HG03103 (cell line): Measurements from ENCODE around the gene PTPRF.

Experiments used
- ATAC-seq: cut with Tn5 transposase; IDR thresholded peaks from one replicate; pipeline ENCODE4 v1.9.1; 2021; ENCODE audit warnings: low read depth; ENCODE audit not compliant: unreplicated experiment

The PTPRF gene

DNA sequence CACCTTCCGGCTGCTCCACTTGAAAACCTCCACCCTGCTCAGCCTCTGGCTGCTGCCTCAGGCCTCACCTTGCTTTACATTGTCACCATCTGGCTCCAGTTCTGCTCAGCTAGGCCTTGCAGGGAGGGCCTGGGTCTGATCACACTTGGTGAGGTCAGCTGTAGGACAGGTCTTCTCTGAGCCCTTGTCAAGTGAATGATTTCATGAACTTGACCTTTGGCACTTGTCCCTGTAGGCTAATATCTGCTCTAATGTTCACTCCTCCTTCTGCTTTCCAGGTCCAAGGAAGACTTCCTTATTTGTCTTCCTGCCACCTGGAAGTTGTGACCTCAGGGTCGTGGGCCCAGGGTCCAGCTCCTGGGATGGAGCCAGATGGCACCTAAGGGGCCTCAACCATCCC lies 41.4 kb downstream of the PTPRF start:
- no peak for ATAC-seq

DNA sequence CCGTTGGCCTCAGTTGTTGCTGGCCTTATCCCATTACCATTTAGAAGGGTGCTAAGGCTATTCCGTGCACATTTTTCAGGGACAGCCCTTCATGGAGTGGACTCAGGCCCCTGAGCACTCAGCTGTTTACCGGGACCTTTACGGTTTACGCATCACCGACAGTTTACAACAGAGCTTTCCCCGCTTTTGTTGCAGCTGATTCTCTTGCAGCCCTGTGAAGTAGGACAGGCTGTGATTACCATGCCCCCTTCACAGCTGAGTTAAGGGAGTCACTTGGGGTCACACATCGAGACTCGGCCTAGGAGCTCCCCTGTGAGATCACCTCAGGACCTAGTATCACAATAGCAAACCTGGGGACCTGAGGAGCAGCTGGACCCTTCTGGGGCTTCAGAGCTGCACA lies 41.9 kb downstream of the PTPRF start:
- no peak for ATAC-seq

DNA sequence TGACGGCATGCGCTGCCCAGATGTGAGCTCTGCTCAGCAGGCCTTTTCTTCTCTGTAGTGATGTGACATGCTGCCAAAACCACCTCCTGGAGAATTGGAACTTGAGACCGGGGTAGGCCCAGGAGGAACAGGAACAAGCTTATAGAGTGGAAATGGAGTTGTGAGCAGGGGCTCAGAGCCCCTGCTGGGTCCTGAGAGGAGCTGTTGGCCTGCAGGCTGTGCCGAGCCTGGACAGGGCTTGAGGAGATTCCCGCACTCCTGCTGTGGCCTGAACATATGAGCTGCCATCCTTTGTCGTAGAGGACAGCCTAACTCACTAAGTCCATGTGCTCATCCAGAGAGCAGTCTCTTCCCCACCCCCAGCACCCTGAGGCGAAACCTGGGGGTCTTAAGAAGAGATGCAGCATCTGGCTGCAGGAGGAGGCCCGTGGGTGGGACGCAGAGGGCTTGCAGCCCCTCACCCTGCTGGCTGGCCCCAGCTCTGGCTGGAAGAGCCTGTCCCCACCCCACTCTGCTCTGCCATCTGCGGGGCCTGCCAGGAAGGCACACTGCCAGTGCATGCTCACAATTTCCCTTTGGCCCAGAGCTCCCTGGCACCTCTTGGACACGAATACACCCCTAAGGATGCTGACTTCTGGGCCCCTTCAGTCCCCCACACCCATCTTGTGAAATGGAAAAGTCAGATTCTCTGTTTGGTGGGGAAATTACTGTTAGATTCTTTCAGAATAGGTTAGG lies 42.5 kb downstream of the PTPRF start:
- no peak for ATAC-seq

DNA sequence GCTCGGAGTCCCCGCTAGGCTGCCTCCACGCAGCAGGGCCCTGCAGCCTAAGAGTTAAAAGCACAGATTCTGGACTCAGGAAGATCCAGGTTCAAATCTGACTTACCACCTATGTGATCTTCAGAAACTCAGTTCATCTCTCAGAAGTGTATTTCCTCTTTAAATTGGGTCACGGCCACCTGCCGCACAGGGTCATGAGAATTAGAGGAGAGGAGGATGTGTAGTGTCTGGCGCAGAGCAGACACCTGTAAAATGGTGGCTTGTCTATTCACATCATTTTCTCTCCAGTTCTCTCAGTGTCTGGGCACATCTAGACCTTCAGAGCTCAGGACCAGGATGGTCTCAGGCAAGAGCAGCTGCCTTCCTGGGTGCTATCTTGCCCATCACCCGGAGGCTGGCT lies 45.8 kb downstream of the PTPRF start:
- no peak for ATAC-seq

DNA sequence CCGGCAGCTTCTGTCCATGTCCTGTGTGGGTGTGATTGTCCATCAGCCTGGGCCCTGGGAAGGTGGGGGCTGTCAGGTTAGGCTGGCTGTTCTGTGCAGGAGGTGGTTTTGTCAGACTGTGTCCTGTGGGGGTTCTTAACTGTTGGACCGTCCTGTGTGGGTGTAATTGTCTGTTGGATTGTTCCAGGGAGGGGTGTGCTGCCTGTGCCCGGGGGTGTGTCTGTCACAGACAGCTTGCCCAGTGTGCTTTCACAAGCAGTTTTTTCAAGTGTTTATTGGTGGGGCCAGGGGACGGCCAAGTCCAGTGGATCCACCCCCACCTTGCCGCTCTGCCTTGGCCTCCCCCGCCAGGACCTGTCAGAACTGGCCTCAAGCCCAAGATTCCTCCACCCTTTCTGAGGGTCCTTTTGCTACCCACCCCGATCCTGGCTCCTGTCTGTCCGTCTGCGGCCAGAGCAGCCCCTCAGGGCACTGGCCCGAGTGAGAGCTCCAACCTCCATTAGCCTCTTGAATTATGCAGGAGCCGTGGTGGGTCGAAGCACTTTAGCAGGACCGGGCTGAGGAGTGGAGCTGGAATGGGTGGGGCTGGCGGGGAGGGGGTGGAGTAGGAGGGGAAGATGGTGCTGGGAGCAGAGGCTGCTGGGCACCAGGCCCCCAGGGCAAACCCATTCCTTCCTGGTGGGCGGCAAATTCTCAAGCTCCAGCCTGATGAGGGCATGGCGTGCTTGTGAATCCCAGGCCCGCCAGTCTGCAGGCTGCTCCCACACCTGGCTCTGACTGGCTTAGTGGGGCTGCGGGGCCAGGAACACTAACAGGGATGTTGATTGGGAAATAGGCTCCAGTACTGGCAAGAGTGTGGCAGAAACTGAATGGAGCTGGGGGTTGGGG lies 47.2 kb downstream of the PTPRF start:
- no peak for ATAC-seq

DNA sequence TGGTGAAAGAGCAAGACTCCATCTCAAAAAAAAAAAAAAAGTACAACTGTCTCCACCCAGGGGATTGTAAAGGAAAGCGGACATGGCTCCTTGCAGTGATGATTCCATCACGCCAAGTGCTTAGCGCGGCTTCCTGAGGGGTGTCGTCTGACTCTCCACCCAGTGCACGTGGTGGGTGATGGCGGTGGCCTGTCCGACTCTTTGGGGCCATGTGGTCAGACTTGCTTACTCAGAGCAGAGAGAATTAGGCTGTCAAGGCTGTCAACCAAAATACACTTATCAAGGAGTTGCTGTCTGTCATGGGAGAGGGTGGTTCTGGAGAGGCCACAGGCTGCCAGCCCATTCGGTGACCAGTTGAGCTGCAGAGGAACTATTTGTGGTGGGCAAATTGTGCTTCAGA lies 49.4 kb downstream of the PTPRF start:
- ATAC-seq = no peak

DNA sequence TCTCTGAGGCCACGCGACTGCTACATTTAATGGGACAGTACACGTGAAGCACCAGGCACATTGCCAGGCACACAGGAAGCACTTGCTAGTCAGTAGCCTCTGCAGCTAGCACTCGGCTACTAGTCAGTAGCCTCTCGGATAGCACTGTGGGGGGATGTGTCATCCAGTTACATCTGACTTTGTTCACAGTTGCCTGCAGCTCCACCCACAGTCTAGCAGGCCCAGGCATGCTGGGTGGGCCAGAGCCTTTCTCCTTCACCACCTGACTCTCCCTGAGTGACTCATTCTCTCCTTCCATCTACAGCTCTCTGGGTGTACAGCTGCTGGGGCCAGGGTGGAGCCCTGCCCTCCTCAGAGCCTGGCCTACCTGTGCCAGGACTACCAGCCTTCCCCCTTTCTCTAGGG lies 51.5 kb downstream of the PTPRF start:
- no peak for ATAC-seq

DNA sequence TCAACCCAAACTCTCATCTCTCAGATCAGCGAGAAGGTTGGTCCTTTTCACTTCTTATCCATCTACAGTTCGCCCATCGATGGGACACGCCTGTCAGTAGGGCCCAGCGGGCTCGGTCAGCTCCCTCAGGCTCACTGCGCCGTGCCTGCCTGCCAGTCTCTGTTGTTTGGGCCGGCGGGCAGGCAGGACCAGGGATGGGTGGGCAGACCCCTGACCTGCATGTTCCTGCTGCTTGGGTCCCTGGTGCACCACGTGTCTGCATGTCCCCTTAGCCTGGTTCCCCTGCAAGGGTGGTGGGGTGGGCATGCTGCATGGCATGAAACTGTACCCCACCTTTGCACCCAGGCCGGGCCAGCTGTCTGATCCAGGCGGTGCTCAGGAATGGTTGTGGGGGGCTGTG lies 52.4 kb downstream of the PTPRF start:
- ATAC-seq = no peak

DNA sequence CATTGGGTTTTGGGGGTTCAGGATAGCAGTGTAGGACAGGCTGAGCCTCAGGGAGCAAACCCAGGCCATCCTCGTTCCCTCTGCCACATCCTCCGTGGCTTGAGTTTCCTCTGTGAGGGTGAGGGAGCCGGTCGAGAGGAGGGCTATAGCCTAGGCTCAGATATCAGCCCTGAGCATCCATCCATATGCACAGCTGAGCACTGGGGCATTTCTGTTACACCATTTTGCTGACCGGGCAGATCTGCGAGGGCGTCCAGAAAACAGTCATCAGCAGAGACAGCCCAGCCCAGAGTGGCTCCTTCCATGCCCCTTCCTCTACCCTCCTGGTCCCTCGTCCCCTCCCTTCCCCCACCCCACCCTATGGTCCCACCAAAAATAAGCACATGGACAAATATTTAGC lies 53.5 kb downstream of the PTPRF start:
- no peak for ATAC-seq

DNA sequence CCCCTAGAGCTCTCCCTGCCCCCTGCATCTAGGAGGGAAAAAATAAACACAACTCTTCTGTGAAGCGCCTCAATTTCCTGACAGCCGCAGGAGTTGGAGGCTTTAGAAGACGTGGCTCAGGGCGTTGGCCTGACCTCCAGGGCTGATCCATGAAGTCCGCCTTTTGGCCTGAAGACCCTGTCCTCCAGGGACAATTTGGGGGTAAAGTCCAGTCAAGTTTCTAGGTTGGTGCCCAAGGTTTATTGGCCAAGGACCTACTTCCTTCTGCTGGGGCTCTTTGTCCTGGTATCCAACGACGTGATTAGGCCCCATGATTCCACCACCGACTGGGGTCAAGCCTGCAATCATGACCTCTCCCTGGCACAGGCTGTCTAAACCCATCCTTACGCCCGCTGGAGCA lies 54.9 kb downstream of the PTPRF start:
- no peak for ATAC-seq

DNA sequence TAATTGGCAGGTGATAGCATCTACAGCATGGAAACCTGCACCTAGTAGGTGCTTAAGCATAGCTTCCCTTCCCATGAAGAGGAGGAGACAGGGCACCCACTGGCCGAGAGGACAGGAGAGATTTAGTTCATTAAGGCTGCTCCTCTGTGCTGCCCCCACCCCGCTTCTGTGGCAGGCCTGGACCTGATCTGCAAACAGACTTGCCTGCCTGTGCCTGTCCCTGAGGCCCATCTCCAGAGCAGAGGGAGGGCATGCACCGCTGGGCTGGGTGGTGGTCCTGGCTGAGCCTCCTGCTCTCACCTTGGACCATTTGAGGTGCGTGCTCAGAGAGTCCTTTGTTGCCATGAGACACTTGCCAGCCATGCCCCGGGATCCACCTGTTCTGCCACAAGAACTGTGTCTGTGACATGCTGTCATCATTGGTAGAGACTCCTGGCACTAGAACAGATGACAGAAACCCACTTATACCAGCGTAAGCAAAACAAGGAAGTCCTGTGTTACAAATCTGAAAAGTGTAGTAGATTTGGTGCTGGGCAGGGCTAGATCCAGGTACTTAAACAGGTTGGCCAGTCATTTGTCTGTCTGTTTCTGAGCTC lies 55.6 kb downstream of the PTPRF start:
- no peak for ATAC-seq

DNA sequence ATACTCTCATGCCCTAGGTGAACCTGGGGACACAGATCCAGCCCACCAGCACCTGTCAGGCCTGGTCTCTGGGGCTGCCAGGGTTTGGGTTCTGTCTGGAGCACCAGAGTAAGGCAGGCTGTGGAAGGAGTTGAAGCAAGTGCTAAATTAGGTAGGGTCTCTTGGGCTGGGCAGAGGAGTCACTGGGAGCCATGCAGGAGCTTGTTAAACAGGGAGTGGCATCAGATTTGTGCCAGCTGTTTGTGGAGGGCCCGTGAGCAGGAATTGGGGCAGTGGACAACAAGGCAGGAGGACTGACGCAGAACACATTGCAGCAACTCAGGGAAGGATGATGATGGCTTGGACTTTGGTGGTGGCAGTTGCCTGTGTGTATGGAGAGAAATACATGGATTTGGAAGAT lies 56.3 kb downstream of the PTPRF start:
- ATAC-seq = no peak

DNA sequence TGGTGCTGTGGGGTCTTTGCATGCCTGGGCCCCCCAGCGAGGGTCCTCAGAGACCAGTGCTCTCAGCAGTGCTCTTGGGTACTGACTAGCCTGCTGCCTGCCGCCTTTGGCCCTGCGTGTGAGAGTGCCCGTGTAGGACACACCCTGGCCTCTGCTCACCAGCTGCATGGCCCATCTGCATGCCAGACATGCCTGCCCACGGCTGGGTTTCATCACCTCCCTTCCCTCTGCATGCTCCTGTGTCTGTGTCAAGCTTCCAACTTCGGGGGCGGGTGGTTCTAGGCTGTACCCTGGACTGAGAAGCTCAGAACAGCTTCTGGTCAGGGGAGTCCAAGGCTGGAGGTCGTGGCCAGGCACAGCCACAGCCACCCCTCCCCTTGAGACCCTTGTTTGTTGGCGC lies 56.9 kb downstream of the PTPRF start:
- no peak for ATAC-seq

DNA sequence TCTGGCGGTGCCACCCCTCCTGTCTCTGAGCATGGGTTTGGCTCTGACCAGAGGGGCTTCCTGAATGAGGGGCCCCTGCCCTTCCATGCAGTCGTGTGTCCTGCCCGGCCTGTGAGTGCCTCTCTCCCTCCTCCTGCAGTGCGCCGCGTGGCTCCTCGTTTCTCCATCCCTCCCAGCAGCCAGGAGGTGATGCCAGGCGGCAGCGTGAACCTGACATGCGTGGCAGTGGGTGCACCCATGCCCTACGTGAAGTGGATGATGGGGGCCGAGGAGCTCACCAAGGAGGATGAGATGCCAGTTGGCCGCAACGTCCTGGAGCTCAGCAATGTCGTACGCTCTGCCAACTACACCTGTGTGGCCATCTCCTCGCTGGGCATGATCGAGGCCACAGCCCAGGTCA lies 57.9 kb downstream of the PTPRF start:
- ATAC-seq = no peak

DNA sequence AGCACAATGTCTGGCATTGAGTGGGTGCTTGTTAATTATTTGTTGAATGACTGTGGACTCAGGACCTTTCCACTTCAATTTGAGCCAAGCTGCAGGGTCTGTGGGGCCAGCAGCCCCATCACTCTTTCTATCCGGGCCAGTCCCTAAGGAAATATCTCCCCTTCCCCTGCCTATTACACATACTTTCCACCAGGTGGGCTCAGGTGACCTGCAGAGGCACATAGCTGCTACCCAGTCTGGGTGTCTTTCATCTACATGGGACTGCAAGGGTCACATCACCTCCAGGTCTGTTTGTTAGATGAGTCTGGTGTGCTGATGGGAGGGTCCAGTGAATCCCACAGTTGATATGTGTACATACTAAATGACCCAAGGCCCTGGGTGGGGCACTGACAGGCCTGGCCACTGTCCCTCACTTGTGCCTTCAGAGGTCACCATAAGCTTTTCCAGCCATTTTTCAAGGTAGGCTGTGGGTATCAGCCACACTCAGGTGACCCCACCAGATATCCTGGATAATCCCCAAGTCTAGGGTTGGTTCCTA lies 59.8 kb downstream of the PTPRF start:
- ATAC-seq = no peak

DNA sequence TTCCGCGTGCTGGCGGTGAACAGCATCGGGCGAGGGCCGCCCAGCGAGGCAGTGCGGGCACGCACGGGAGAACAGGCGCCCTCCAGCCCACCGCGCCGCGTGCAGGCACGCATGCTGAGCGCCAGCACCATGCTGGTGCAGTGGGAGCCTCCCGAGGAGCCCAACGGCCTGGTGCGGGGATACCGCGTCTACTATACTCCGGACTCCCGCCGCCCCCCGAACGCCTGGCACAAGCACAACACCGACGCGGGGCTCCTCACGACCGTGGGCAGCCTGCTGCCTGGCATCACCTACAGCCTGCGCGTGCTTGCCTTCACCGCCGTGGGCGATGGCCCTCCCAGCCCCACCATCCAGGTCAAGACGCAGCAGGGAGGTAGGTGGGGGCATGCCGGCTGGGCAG lies 60.5 kb downstream of the PTPRF start:
- ATAC-seq = no peak

DNA sequence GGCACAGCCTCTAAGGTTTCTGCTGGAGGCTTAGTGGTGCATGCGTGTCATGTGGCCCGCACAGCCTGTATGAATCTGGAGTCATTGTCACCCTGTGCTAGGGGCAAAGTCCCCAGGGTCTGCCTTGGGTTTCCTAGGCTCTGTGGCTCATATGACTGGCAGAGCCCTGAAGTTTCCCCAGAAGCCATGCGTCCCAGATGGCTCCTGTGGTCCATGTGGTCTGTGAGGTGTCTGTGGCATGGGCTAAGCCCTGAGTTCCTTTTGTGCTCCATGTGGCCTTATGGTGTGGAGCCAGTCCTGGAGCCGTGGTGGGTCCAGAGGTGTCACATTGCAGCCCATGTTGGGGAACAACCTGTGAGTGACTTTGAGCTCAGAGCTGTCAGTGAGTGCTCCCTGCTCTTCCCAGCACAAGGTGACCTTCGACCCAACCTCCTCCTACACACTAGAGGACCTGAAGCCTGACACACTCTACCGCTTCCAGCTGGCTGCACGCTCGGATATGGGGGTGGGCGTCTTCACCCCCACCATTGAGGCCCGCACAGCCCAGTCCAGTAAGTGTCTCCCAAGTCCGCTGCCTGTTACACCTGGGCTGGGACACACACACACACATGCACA lies 61.5 kb downstream of the PTPRF start:
- no peak for ATAC-seq

DNA sequence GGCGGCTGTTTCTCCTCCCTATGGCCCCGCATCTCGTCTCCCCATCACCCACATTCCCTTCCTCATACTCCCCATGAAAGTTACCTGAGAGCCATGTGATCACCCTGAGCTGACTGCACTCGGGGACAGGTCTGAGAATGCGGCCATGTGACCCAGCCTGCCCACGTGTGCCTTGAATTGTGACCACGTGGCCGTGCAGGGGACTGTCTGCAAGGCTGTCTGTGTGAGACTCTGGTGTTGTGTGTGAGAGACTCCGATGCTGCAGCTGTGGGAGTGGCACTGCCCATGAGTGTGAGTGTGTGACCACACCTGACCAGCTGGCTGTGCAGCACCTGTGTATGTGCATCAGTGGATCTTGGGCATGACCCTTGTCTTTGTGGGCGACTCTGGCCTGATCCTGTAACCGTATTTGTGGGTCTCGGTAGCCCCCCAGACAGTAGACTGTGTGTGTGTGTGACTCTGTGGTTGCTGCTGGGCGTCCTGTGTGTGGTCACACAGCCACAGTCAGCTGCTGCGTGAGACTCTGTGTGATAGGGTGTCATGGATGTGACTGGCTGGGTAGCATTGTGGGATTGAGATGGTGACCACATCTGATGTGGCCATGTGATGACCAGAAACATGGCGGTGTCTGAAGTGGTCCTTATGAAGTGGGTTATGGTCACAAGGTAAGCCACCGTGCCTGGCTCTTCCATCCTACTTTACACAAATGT lies 62.4 kb downstream of the PTPRF start:
- no peak for ATAC-seq

DNA sequence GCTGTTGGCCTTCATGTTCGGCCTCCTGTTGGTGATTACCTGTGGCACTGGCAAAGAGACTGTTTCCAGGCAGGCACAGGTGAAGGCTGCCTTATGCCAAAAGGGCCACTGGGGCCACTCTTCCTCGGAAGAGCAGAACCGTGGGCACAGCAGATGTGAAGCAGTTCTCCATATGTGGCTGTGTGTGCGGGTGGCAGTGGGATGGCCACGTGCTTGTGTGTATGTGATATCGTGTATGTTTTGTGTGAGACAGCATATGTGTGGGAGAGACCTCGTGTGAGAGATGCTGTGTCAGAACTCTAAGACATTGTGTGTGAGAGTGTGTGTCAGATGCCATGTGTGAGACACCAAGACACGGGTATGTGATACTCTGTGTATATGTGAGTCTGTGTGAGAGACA lies 65.9 kb downstream of the PTPRF start:
- ATAC-seq = no peak

DNA sequence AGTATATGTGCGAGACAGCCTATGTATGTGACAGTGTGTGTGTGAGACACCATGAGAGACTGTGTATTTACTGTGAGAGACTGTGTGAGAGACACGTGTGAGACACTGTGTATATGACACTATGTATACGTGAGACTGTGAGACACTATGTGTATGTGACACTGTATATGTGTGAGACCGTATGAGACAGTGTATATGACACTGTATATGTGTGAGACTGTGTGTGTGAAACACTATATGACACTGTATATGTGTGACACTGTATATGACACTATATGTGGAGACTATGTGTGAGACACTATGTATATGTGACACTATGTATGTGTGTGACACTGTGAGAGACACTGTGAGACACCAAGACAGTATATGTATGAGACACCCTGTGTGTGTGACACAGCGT lies 66.3 kb downstream of the PTPRF start:
- no peak for ATAC-seq
